ENCODE results near the gene CFAP20DC. TPM values are rescaled to one million over a fixed set of nuclear protein-coding genes. Genes with fewer than 3 reads are reported as not detected.
A peak's percentile ranks its signal among the peaks of the same experiment; 100 is the strongest.
"Not testable (repeated sequence)": the region's sequence is repeated elsewhere in the genome, so short reads cannot be mapped to it uniquely, and the experiment has no call there.

Gene CFAP20DC
- total RNA-seq, 1 donor from 2014 or later = 0.98 TPM

GRCh38 chr3:58899159-58899952 lies 150.5 kb downstream of the CFAP20DC start:
- peak; percentile 80 for DNase-seq
- H3K4me1 Mint-ChIP-seq = peaks cover 22% of the 10 kb centered on the region
- H3K27ac Mint-ChIP-seq = peak overlapping the region; percentile 12
- no peak overlapping the region for H3K4me3 Mint-ChIP-seq
- H3K36me3 Mint-ChIP-seq (ENCODE audit: low read depth) = peaks cover 2% of the 10 kb centered on the region
- H3K27me3 Mint-ChIP-seq = peaks cover 2% of the 10 kb centered on the region
- peaks cover 11% of the 10 kb centered on the region for H3K9me3 Mint-ChIP-seq
- intact Hi-C loops (cut with micrococcal nuclease) = loop anchor here (1.0 kb wide), 1 partner anchor 25 kb away; no protein-coding TSS in a partner anchor

- H3K4me3 Mint-ChIP-seq = no peak overlapping the region
- H3K36me3 Mint-ChIP-seq (ENCODE audit: low read depth) = peaks cover 2% of the 10 kb centered on the region
- peaks cover 2% of the 10 kb centered on the region for H3K27me3 Mint-ChIP-seq
- H3K9me3 Mint-ChIP-seq = peaks cover 11% of the 10 kb centered on the region
- peaks cover 22% of the 10 kb centered on the region for H3K4me1 Mint-ChIP-seq
- intact Hi-C loops (cut with micrococcal nuclease) = no loop called here
- peak overlapping the region; percentile 14 for H3K27ac Mint-ChIP-seq
- DNase-seq = no peak
Observed at GRCh38 chr3:58898513-58898912, 151.3 kb downstream of the CFAP20DC start.

GRCh38 chr3:58897646-58898045 lies 152.2 kb downstream of the CFAP20DC start:
- Mint-ChIP-seq H3K36me3 (ENCODE audit: low read depth) (peaks cover 2% of the 10 kb centered on the region), H3K27me3 (peaks cover 2% of the 10 kb centered on the region), H3K4me3 (no peak overlapping the region), H3K4me1 (peaks cover 22% of the 10 kb centered on the region), H3K9me3 (peaks cover 8% of the 10 kb centered on the region), H3K27ac (no peak overlapping the region)
- DNase-seq = no peak
- intact Hi-C loops (cut with micrococcal nuclease) = no loop called here

DNA sequence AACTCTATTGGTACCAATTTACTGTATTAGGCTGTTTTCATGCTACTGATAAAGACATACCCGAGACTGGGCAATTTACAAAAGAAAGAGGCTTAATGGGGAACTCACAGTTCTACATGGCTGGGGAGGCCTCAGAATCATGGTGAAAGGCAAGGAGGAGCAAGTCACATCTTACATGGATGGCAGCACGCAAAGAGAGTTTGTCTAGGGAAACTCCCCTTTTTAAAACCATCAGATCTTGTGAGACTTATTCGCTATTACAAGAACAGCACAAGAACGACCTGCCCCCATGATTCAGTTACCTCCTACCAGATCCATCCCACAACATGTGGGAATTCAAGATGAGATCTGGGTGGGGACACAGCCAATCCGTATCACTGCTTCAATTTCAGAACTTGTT lies 154.1 kb downstream of the CFAP20DC start:
- H3K4me3 Mint-ChIP-seq; H3K36me3 Mint-ChIP-seq (ENCODE audit: low read depth); H3K27ac Mint-ChIP-seq; DNase-seq; H3K27me3 Mint-ChIP-seq; intact Hi-C loops (cut with micrococcal nuclease): not testable (repeated sequence)
- peaks cover 13% of the 10 kb centered on the region for H3K9me3 Mint-ChIP-seq
- H3K4me1 Mint-ChIP-seq = peaks cover 22% of the 10 kb centered on the region

DNA sequence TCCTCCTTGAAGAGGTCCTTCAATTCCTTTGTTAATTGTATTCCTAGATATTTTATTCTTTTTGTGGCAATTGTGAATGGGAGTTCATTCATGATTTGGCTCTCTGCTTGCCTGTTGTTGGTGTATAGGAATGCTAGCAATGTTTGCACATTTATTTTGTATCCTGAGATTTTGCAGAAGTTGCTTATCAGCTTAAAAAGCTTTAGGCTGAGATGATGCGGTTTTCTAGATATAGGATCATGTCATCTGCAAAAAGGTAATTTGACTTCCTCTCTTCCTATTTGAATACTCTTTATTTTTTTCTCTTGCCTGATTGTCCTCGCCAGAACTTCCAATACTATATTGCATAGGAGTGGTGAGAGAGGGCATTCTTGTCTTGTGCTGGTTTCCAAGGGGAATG lies 157.3 kb downstream of the CFAP20DC start:
- H3K27me3 Mint-ChIP-seq; intact Hi-C loops (cut with micrococcal nuclease); H3K4me1 Mint-ChIP-seq; H3K27ac Mint-ChIP-seq; H3K4me3 Mint-ChIP-seq; H3K36me3 Mint-ChIP-seq (ENCODE audit: low read depth); DNase-seq: not testable (repeated sequence)
- peaks cover 13% of the 10 kb centered on the region for H3K9me3 Mint-ChIP-seq

- H3K9me3 Mint-ChIP-seq = peaks cover 6% of the 10 kb centered on the region
- DNase-seq = no peak
- intact Hi-C loops (cut with micrococcal nuclease) = no loop called here
Observed at GRCh38 chr3:58888087-58888486, 161.7 kb downstream of the CFAP20DC start.

GRCh38 chr3:58884453-58884852 lies 165.4 kb downstream of the CFAP20DC start:
- intact Hi-C loops (cut with micrococcal nuclease) = no loop called here
- no peaks in the 10 kb centered on the region for H3K9me3 Mint-ChIP-seq
- DNase-seq = no peak
- peaks cover 17% of the 10 kb centered on the region for H3K27me3 Mint-ChIP-seq
- no peaks in the 10 kb centered on the region for H3K4me1 Mint-ChIP-seq
- H3K4me3 Mint-ChIP-seq = no peak overlapping the region
- H3K27ac Mint-ChIP-seq = no peak overlapping the region
- no peaks in the 10 kb centered on the region for H3K36me3 Mint-ChIP-seq (ENCODE audit: low read depth)

More at GRCh38 chr3:58888087-58888486, 161.7 kb downstream of the CFAP20DC start:
- Mint-ChIP-seq H3K36me3 (ENCODE audit: low read depth) (no peaks in the 10 kb centered on the region), H3K4me1 (no peaks in the 10 kb centered on the region), H3K27me3 (peaks cover 13% of the 10 kb centered on the region), H3K4me3 (no peak overlapping the region), H3K27ac (no peak overlapping the region)

GRCh38 chr3:58880182-58880581 lies 169.6 kb downstream of the CFAP20DC start:
- no peaks in the 10 kb centered on the region for H3K9me3 Mint-ChIP-seq
- H3K4me1 Mint-ChIP-seq = peaks cover under 1% of the 10 kb centered on the region
- peaks cover 19% of the 10 kb centered on the region for H3K27me3 Mint-ChIP-seq
- H3K4me3 Mint-ChIP-seq = no peak overlapping the region
- no peak overlapping the region for H3K27ac Mint-ChIP-seq
- intact Hi-C loops (cut with micrococcal nuclease) = no loop called here
- H3K36me3 Mint-ChIP-seq (ENCODE audit: low read depth) = no peaks in the 10 kb centered on the region
- DNase-seq = peak; percentile 35

- Mint-ChIP-seq H3K9me3 (no peaks in the 10 kb centered on the region), H3K27me3 (peaks cover 11% of the 10 kb centered on the region), H3K27ac (peak overlapping the region; percentile 86), H3K4me3 (peak overlapping the region; percentile 22), H3K36me3 (ENCODE audit: low read depth) (no peaks in the 10 kb centered on the region), H3K4me1 (peaks cover 13% of the 10 kb centered on the region)
- DNase-seq = no peak
- intact Hi-C loops (cut with micrococcal nuclease) = loop anchor here (1.0 kb wide), 1 partner anchor 25 kb away; no protein-coding TSS in a partner anchor
Observed at GRCh38 chr3:58874795-58875194, 175.0 kb downstream of the CFAP20DC start.

- H3K4me3 Mint-ChIP-seq = peak overlapping the region; percentile 22
- peaks cover 13% of the 10 kb centered on the region for H3K4me1 Mint-ChIP-seq
- H3K36me3 Mint-ChIP-seq (ENCODE audit: low read depth) = no peaks in the 10 kb centered on the region
- intact Hi-C loops (cut with micrococcal nuclease) = loop anchor here (1.0 kb wide), 1 partner anchor 25 kb away; no protein-coding TSS in a partner anchor
- no peaks in the 10 kb centered on the region for H3K9me3 Mint-ChIP-seq
- no peak for DNase-seq
- peaks cover 7% of the 10 kb centered on the region for H3K27me3 Mint-ChIP-seq
- H3K27ac Mint-ChIP-seq = peak overlapping the region; percentile 86
Observed at GRCh38 chr3:58874248-58874741, 175.5 kb downstream of the CFAP20DC start.

DNA sequence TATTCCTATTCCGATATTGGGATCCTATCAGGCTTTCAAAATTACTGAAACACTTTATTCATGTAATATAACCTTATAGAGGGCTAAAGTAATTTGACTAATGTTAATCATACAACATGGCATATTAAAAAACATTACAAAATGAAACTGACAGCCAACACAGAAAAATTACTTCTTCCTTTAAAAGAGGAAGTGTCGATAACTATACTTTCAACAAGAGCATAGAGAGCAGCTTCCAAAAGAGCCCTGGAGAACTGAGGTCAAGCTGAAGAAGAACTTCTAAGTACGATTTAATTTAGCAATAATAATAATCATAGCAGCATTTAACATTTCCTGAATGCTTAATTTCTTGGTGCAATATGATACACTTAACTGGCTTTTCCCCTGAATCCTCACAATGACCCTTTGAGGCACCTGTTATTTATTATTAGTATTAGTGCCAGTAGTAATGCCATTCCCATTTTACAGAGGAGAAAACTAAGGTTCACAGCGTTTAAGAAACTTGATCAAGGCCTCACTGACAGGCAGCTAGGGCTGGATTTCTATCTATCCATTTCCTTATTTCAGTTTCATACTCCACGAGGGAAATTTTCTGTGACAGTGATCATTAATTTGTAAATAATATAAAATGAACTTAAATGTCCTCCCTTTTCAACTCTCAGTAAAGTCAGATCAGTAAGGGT lies 181.6 kb downstream of the CFAP20DC start:
- intact Hi-C loops (cut with micrococcal nuclease) = no loop called here
- H3K4me3 Mint-ChIP-seq = no peak overlapping the region
- no peak for DNase-seq
- H3K9me3 Mint-ChIP-seq = no peaks in the 10 kb centered on the region
- no peaks in the 10 kb centered on the region for H3K36me3 Mint-ChIP-seq (ENCODE audit: low read depth)
- no peaks in the 10 kb centered on the region for H3K4me1 Mint-ChIP-seq
- H3K27ac Mint-ChIP-seq = no peak overlapping the region
- peaks cover 5% of the 10 kb centered on the region for H3K27me3 Mint-ChIP-seq

DNA sequence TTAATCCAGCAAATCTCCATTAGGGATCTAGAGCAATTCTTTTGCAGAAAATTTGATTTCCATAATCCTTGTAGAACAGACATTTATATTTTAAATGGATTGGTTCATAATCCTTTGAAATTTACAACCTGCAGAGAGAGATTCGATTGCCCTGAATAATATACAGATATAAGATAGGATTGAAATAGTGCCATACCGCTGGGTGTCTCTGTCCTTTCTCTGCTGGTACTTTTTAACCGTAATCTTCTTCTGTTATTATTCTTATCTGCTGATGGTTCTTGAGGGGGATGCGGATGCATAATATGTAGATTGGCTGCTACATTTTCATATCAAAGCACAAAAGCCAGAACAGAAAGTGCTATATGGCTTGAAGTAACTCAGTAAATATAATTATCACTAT lies 182.2 kb downstream of the CFAP20DC start:
- Mint-ChIP-seq H3K27me3 (peaks cover 6% of the 10 kb centered on the region), H3K27ac (no peak overlapping the region), H3K36me3 (ENCODE audit: low read depth) (no peaks in the 10 kb centered on the region), H3K4me1 (no peaks in the 10 kb centered on the region), H3K9me3 (no peaks in the 10 kb centered on the region), H3K4me3 (no peak overlapping the region)
- intact Hi-C loops (cut with micrococcal nuclease) = no loop called here
- DNase-seq = no peak

DNA sequence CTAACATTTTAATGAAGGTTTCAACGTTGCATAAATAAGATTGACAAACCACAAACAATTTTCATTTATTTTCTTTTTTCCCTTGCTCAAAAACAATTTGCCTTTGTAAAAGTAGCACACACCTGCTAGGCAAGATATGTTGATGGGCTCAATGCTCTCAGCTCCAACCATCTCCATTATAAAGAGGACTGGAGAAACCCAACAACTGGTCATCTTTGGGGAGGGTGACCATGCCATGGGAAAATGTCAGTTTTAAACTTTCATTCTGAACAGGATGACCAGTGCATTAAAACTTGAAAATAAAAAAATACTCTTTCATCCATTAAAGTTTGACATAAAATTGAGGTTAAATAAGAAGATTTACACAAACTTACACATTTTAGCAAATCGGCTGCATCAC lies 183.7 kb downstream of the CFAP20DC start:
- Mint-ChIP-seq H3K27me3 (peaks cover 6% of the 10 kb centered on the region), H3K4me1 (no peaks in the 10 kb centered on the region), H3K36me3 (ENCODE audit: low read depth) (no peaks in the 10 kb centered on the region), H3K27ac (no peak overlapping the region), H3K4me3 (no peak overlapping the region), H3K9me3 (no peaks in the 10 kb centered on the region)
- intact Hi-C loops (cut with micrococcal nuclease) = no loop called here
- DNase-seq = no peak

- Mint-ChIP-seq H3K36me3 (ENCODE audit: low read depth) (no peaks in the 10 kb centered on the region), H3K4me1 (no peaks in the 10 kb centered on the region), H3K27ac (no peak overlapping the region), H3K27me3 (peaks cover 4% of the 10 kb centered on the region), H3K9me3 (no peaks in the 10 kb centered on the region), H3K4me3 (no peak overlapping the region)
- no peak for DNase-seq
- intact Hi-C loops (cut with micrococcal nuclease) = no loop called here
Observed at GRCh38 chr3:58864480-58864879, 185.3 kb downstream of the CFAP20DC start.

Data from activated CD4-positive, alpha-beta T cell treated with anti-CD3 and anti-CD28 coated beads, Interleukin-2, amount 10 ng/mL, durations not matched to agents 24 days and 14 days (primary cell).